ENCODE results near the gene CEP112.

Gene CEP112

DNA sequence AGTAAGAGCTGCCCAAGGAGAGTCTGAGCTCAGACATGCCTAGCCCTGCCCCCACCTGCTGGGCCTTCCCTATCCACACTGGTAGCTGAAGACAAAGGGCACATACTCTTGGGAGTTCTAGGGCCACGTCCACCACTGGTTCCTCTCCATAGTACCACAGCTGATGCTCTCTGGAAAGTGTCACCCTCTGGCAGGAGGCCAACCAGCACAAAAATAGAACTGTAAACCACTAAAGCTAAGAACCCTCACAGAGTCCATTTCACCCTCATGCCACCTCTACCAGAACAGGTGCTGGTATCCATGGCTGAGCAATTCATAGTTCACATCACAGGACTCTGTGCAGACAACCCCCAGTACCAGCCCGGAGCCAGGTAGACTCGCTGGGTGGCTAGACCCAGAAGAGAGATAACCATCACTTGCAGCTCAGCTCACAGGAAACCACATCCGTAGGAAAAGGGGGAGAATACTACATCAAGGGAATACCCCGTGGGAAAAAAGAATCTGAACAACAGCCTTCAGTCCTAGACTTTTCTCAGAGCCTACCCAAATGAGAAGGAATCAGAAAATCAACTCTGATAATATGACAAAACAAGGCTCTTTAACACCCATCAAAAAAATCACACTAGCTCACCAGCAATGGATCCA lies 115.3 kb downstream of the CEP112 start:
- DNase-seq (ENCODE audit: low spot score), result no peak

DNA sequence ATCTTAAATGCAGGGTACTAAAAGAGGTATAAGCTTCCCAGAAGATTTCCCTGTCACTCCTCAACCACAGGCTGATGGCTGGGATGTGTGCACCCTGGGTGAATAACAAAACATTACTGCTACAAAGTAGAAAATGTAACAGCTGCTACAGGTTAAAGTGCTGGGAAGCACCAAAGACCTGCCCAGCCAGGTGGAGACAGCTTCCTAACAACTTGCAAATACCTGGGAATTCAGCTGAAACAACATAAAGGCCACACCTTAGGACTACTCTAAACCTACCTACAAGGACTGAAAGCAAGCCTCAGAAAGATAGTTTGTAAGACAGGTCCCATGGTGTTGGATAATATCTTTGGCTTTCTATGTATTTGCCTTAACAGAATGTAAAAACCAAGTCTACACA lies 118.5 kb downstream of the CEP112 start:
- DNase-seq (ENCODE audit: low spot score), result no peak

DNA sequence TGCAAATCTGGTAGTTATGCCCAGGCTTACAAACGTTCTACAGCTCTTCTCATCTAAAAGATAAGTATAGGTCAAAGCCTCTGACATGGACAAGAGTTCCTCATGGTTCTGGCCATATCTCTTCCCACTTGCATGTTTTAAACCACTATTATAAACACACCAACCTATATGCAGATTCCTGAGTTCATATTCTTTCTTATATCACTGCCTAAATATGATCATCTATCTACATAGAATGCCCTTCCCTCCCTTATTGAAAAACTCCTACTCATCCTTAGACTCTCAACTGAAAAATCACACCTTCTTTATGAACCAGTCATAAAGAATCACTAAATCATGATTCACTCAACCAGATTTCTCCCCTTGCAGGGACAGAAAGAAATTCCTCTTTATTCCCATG lies 128.2 kb downstream of the CEP112 start:
- no peak for DNase-seq (ENCODE audit: low spot score)

DNA sequence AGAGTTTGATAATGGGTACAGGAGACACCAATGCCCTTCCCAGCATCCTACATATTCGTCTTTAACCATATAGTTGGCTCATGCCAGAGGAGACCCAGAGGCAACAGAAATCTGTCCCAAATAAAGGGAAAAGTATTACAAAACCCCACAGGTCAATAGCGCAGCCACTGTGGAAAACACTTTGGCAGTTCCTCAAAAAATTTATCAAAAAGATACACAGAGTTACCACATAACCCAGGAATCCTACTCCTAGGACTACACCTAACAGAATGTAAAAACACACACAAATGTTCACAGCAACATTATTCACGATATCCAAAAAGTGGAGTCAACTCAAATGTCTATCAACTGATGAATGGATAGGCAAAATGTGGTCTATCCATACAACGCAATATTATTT lies 135.8 kb downstream of the CEP112 start:
- DNase-seq (ENCODE audit: low spot score), result no peak

DNA sequence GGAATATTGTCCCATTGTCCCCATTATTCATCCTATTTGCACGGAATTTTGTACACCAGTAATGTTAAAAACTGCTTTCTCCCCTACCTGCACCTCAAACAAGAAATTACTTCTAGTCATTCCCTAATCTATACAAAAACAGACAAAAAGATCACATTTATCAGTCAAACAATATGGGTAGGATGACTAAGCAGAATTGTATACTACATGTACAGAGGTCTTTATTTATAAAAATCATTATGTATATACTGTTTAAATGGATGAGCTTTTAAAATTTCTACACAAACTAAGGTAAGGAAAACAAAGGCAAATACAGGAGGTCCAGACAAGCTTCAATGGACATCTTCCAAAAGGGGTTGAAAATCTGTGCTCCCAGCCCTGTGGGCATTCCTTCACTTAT lies 137.7 kb downstream of the CEP112 start:
- no peak for DNase-seq (ENCODE audit: low spot score)

DNA sequence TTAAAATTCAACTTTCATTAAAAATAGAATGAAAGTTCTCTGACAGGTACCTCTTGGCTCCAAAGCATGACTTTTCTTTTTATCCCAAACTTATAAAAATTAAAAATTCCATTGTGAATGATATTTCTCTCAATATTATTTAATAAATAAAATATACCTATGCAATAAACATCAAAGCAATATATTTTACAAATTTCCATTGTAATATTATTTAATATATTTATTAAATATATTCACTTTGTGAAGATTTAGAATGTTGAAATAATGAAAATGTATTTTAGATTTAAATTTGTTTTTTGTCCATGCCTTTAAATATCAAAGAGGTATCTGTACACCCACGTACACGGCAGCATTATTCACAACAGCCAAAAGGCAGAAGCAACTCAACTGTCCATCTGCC lies 147.8 kb downstream of the CEP112 start:
- no peak for DNase-seq (ENCODE audit: low spot score)

DNA sequence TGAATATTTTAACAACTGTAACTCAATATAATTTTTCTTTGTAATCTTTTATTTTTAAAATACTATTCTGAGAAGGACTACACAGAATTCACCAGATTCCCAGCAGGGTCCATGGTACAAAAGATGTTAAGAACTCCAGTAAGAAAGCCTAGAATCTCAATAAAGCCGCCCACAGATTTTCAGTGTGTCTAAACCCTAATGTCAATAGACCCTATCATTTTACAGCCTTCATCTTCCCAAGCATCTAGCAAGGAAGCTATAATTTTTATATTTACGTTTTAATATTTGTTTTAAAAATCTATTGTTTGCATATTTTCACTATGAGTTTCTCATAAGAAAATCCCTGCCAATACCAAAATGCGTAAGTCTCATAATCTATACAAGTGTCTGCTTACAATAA lies 148.5 kb downstream of the CEP112 start:
- DNase-seq (ENCODE audit: low spot score), result no peak

DNA sequence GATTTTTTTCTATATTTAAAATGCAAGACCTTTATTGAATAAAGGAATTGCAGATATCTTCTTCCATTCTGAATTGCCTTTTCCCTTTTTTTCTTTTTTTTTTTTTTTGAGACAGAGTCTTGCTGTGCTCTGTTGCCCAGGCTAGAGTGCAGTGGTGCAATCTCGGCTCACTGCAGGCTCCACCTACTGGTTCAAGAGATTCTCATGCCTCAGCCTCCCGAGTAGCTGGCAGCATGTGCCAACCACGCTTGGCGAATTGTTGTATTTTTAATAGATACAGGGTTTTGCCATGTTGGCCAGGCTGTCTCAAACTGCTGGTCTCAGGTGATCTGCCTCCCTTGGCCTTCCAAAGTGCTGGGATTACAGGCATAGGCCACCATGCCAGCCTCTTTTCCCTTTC lies 151.5 kb downstream of the CEP112 start:
- no peak for DNase-seq (ENCODE audit: low spot score)

DNA sequence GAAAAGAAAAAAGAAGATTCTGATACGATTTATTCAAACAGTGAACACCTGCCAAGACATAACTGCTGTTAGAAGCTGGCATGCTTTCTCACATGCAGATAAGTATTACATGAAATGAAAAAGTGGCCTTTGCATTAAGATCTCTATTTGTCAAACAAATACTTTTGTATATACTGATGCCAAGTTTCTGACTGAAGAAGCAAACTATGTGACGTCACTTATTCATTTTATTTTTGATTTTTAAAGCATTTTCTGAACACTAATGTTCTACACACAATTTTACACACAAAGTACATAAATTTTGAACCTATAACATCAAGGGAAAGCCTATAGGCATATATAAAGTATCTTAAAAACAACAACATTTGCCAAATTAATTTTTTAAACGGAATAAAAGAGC lies 153.8 kb downstream of the CEP112 start:
- no peak for DNase-seq (ENCODE audit: low spot score)

DNA sequence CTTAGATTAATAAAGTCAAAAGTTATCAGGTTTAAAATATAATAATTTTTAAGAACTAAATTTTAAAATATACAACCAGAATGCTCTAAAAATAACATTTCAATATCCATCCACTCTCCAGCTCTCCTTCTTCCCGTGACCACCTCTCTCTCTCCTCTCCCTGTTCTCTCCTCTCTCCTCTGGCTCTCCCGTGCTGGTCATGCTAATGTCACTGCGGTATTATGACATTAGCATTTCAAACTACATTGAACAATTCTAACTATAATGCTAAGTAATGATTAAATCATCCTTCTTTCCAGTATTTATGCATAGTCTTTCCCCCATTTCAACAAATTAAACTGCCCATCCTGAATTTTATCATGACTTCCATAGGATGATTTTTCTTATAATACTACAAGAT lies 154.7 kb downstream of the CEP112 start:
- DNase-seq (ENCODE audit: low spot score), result no peak

DNA sequence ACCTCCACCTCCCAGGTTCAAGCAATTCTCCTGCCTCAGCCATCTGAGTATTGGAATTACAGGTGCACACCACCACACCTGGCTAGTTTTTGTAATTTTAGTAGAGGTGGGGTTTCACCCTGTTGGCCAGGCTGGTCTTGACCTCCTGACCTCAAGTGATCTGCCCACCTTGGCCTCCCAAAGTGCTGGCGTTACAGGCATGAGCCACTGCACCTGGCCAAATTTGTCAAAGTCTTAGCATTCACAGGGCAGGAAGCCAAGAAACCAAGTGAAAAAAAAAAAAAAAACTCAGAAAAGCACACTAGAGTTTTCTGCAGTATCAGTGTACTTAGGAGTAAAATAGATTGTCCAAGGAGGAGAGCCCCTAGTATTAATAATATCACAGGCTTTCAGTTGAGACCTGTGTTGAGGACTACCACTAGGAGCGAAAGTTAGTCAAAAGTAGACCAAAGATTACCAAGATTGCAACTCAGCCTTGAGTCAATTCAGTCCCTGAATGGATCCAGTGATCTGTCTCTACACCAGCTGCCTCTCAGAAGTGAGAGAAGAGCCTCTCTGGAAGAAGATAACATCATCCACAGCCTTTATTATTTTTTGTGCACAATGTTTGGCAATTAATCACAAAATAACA lies 159.7 kb downstream of the CEP112 start:
- DNase-seq (ENCODE audit: low spot score), result no peak

DNA sequence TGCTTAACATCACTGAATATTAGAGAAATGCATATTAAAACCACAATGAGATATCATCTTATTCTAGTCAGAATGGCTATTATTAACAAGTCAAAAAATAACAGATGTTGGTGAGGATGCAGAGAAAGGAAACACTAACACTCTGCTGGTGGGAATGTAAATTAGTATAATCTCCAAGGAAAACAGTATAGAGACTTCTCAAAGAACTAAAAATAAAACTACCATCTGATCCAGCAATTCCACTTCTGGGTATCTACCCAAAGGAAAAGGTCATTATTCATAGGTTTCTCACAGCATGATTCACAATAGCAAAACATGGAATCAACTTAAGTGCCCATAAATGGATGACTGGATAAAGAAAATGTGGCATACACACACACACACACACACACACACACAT lies 166.4 kb downstream of the CEP112 start:
- DNase-seq (ENCODE audit: low spot score), result no peak

DNA sequence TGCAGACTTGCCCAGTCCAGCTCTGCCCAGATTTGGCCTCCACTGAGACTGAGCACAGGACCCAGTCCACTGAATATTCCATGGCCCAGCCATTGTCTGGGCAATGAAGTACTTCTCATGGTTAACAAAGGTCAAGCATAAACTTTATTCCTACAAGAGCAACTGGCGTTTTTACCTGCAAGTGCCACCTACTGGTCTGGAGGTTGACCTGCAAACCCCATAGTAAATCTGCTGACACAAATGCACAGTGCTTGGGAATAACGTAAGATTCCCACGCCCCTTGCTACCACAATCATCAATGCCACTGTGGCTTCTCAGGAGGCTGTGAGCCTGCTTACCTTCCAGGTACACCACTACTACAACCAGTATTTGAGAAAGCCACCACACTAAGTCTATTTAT lies 170.2 kb downstream of the CEP112 start:
- no peak for DNase-seq (ENCODE audit: low spot score)

DNA sequence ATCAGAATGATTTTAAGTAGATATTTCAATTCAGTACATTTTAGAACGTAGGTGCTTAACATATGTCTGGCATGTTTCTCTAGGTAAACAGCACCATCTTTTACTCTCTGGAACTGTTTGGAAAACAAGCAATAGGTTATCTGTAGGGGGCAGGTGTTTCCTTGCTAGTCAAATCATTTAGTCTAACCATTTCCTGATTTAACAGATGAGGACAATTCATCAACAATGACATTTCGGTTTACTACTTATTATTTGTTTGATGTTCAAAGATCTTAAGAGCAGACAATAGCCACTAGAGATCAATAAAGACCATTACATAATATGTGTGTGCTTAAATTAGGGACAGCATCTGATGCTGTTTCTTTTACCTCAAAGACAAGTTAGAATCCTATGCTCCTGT lies 173.1 kb downstream of the CEP112 start:
- no peak for DNase-seq (ENCODE audit: low spot score)

DNA sequence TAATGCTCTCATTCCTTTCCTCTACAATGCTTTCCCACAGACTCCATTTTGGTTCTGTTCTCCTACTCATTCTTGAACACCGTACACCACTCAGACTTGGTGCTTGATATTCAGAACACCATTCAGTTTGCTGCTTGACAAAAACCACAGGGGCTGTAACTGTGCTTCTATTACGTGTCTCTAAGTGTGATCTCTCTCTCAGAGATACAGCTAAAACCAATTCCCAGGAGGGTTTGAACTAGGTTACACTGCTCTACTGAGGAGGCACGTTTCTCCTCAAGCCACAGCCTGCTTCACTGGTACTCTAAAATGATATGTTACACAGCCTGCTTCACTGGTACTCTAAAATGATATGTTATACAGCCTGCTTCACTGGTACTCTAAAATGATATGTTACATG lies 175.7 kb downstream of the CEP112 start:
- no peak for DNase-seq (ENCODE audit: low spot score)

DNA sequence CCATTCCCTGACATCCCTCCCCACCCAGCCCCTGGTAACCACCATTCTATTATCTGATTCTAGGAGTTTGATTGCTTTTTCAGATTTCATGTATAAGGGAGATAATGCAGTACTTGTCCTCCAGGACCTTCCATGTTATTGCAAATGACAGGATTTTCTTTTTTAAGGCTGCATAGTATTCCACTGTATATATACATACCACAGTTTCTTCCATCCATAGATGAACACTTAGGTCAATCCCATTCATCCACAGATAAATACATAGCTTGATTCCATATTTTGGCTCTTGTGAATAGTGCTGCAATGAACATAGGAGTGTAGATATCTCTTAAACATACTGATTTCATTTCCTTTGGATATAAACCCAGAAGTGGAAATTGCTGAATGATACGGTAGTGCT lies 183.3 kb downstream of the CEP112 start:
- no peak for DNase-seq (ENCODE audit: low spot score)

DNA sequence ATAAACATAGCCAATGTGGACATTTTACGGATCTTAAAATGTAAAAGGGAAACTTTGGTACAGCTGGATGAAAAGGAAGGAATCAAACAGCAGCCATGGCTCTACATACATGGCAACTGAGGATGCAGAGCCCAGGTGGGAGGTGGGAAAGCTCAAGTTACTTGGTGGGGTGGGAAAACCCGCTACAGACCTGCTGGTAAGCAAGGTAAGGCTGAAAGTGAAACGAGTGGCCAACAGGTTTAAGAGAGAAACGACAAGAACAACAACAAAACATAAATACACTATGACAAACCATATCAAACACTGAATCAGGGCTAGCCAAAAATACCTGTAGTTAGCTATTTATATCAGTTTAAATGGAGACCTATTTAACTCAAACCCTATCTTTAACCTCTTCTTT lies 185.3 kb downstream of the CEP112 start:
- no peak for DNase-seq (ENCODE audit: low spot score)

DNA sequence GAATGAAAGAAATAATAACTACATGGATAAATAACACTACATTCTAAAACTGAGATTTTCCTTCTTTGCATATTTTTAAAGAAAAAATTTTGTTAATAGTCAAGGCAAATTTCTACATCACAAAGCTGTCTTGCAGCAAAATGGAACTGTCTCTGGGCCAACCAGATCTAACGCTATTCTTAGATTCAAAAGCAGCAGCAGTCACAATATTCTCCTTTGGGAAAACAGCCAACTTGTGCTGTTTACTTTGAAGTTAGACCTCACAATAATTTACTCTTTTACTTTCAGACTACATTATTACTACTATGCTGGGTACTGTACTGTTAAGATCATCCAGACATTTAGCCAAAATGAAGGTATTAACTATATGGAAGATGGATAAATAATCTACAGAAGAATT lies 189.1 kb downstream of the CEP112 start:
- DNase-seq (ENCODE audit: low spot score), result peak; percentile 3

DNA sequence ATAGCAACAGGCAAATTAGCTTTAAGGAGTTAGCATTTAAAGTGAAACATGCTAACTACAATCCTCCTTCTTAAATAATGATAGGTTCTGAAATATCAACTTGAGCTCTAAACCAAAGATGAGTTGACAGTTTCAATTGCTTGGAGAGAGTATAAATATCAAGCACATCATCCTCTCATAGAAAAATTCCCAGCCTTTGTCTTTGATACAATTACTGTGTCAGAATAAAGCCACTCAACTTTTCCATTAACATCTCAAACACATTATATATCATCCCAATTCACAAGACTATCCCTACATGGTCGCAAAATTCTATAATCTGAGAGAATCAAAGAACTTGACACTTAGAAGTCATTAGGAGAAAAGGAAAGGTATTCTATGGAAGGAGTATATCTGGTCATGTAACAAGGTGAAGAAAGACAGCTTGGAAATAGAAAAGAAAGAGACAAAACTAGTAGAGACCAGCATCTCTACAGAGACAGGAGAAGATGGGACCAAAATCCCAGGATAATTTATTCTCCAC lies 189.8 kb downstream of the CEP112 start:
- peak; percentile 12 for DNase-seq (ENCODE audit: low spot score)

DNA sequence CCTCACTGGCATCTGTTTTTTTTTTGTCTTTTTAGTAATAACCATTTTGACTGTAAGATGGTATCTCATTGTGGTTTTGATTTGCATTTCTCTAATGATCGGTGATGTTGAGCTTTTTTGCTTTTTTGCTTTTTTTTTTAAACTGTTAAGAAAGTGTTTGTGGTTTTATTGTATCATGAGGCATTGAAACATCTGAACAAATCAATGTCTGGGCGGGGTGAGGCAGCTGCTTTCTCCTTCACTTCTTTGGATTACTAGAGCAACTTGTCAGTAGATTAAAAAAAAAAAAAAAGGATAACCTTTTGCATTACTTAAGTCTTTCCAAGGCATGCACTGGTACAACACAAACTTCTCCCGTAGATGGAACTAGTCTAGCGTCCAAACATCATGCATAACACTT lies 191.7 kb downstream of the CEP112 start:
- DNase-seq (ENCODE audit: low spot score), result no peak

DNA sequence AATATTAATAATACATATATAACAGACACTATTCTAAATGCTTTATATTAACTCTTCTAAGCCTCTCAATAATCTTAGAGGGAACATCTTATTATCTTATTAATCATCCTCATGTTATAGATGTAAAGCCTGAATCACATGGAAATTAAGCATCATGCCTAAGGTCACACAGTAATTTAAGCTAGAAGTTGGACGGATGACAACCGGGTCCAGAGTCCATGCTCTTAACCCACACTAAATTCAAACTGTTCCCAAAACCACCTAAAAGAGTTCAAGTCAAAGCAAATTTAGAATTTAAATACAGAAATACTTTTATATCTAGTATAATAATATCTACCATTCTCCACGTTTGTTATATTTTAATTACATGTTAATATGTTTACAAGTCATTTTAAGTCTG lies 193.3 kb downstream of the CEP112 start:
- no peak for DNase-seq (ENCODE audit: low spot score)

DNA sequence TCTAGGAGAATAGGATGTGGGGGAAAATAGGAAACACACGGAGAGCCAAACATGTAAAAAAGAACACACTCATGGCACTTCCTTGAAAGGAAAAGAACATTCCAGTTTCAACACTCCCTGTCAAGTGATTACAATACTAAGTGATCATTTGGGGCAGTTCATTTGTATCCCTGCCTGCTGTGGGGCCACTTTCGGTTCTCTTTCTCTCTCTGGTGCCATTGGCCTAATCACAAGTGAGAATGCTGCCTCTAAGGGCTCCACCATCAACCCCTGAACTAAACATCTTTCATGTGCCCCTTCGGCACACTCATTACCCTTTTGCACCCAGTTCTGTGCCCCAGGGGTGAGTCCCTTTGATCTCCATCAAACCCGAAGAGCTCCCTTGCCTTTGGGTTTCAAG lies 197.3 kb downstream of the CEP112 start:
- no peak for DNase-seq (ENCODE audit: low spot score)

DNA sequence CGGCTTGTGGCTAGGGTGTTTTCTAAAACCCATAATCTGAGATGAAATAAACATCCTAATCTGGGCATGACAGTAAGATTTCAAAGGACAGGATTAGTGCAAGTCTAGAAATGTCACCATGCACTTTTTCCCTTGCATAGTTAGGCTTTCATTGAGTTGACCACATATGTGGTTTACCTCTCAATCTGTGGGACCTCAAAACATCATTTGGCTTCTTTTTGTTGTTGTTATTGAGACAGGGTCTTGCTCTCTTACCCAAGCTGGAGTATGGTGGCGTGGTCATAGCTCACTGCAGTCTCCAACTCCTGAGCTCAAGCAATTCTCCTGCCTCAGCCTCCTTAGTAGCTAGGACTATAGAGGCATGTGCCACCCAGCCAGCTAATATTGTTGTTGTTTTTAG lies 197.8 kb downstream of the CEP112 start:
- DNase-seq (ENCODE audit: low spot score), result no peak

DNA sequence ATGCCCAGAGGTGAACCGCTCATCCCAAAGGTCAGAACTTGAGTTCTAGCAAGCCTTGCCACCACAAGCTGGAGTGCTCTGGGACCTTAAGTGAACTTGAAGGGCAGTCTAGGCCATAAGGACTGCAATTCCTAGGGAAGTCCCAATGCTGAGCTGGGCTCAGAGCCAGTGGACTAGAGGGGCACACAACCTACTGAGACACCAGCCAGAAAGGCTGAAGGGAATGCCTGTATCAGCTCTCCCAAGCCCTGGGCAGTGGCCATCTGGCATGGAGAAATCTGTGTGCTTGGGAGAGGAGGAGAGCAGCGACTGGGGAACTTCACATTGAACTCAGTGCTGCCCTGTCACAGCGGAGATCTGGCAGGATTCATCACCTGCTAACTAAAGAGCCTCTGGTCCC lies 201.3 kb downstream of the CEP112 start:
- peak; percentile 1 for DNase-seq (ENCODE audit: low spot score)
